ENCODE results near the gene RAD18. TPM values are rescaled to one million over a fixed set of nuclear protein-coding genes. Genes with fewer than 3 reads are reported as not detected.

The RAD18 gene
- polyA plus RNA-seq, 1 donor from 2014 or later, result 4.7 TPM

DNA sequence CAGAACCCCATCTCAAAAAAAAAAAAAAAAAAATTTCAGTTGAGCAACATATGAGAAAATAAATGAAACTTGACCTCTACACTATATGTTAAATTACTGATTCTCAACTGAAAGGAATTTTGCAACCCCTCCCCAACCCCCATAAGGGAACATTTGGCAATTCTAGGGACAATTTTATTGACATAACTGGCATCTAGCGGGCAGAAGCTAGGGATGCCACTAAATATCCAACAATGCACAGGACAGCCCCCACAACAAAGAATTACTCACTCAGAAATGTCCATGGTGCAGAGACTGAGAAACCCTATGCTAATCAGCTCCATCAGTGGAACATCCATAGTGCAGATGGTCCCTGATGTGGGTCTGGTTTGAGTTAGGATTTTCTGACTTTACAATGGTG is 135.6 kb downstream of the RAD18 start:
- Histone ChIP-seq H3K4me2 (ENCODE audit: low read length) (no peak overlapping the region), H3K36me3 (ENCODE audit: insufficient read depth, low read length) (no peaks in the 10 kb centered on the region), H3K27me3 (ENCODE audit: insufficient read depth, low read depth, low read length) (no peaks in the 10 kb centered on the region), H3F3A (ENCODE audit: insufficient read depth, low read length, poor library complexity, severe bottlenecking) (no peaks in the 10 kb centered on the region), H3K9me2 (ENCODE audit: insufficient read depth, low read length) (no peaks in the 10 kb centered on the region), H2AFZ (ENCODE audit: low read depth, low read length) (no peak overlapping the region), H3K4me3 (ENCODE audit: low read length) (no peak overlapping the region), H3K9ac (ENCODE audit: low read length) (no peak overlapping the region), H4K20me1 (ENCODE audit: insufficient read depth) (no peaks in the 10 kb centered on the region), H3K79me2 (replicated peaks; ENCODE audit: insufficient read depth, low read length) (no peaks in the 10 kb centered on the region), H3K9me3 (ENCODE audit: low read length) (no peaks in the 10 kb centered on the region), H3K27ac (ENCODE audit: low read length) (no peak overlapping the region)
- TF ChIP-seq, protein P1, sequence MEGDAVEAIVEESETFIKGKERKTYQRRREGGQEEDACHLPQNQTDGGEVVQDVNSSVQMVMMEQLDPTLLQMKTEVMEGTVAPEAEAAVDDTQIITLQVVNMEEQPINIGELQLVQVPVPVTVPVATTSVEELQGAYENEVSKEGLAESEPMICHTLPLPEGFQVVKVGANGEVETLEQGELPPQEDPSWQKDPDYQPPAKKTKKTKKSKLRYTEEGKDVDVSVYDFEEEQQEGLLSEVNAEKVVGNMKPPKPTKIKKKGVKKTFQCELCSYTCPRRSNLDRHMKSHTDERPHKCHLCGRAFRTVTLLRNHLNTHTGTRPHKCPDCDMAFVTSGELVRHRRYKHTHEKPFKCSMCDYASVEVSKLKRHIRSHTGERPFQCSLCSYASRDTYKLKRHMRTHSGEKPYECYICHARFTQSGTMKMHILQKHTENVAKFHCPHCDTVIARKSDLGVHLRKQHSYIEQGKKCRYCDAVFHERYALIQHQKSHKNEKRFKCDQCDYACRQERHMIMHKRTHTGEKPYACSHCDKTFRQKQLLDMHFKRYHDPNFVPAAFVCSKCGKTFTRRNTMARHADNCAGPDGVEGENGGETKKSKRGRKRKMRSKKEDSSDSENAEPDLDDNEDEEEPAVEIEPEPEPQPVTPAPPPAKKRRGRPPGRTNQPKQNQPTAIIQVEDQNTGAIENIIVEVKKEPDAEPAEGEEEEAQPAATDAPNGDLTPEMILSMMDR (IDR thresholded peaks at IDR 0.05; ENCODE audit: poor library complexity, severe bottlenecking), result no peak
- TF ChIP-seq POLR2AphosphoS5 (IDR thresholded peaks at IDR 0.05) (no peak), MXI1 (conservative IDR thresholded peaks at IDR 0.05; ENCODE audit: poor library complexity, severe bottlenecking) (no peak), RAD21 (conservative IDR thresholded peaks at IDR 0.05) (no peak), EZH2 (IDR thresholded peaks at IDR 0.05; ENCODE audit: borderline replicate concordance, insufficient read depth, low read length, poor library complexity, severe bottlenecking) (no peak), EP300 (conservative IDR thresholded peaks at IDR 0.05; ENCODE audit: poor library complexity, severe bottlenecking) (no peak), TAF1 (IDR thresholded peaks at IDR 0.05; ENCODE audit: low read depth) (no peak), SMC3 (conservative IDR thresholded peaks at IDR 0.05; ENCODE audit: poor library complexity) (no peak)
- TF ChIP-seq, protein P2, sequence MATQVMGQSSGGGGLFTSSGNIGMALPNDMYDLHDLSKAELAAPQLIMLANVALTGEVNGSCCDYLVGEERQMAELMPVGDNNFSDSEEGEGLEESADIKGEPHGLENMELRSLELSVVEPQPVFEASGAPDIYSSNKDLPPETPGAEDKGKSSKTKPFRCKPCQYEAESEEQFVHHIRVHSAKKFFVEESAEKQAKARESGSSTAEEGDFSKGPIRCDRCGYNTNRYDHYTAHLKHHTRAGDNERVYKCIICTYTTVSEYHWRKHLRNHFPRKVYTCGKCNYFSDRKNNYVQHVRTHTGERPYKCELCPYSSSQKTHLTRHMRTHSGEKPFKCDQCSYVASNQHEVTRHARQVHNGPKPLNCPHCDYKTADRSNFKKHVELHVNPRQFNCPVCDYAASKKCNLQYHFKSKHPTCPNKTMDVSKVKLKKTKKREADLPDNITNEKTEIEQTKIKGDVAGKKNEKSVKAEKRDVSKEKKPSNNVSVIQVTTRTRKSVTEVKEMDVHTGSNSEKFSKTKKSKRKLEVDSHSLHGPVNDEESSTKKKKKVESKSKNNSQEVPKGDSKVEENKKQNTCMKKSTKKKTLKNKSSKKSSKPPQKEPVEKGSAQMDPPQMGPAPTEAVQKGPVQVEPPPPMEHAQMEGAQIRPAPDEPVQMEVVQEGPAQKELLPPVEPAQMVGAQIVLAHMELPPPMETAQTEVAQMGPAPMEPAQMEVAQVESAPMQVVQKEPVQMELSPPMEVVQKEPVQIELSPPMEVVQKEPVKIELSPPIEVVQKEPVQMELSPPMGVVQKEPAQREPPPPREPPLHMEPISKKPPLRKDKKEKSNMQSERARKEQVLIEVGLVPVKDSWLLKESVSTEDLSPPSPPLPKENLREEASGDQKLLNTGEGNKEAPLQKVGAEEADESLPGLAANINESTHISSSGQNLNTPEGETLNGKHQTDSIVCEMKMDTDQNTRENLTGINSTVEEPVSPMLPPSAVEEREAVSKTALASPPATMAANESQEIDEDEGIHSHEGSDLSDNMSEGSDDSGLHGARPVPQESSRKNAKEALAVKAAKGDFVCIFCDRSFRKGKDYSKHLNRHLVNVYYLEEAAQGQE (IDR thresholded peaks at IDR 0.05; ENCODE audit: borderline replicate concordance), result no peak

Small RNA genes within 50 kb of the gene (small RNA-seq; reads per million reads assigned to genes)
- gene RF00416, result 0 reads per million in 3 experiments

Other genes with a start within 250 kb of the RAD18 start
- gene CAV3, start 229.7 kb downstream of the RAD18 start, polyA plus RNA-seq, result not detected in 2 replicates
- gene OXTR, start 193.9 kb downstream of the RAD18 start, polyA plus RNA-seq, result 1.7 and 2.2 TPM in 2 replicates